ENCODE data around the gene STAP2.

DNA sequence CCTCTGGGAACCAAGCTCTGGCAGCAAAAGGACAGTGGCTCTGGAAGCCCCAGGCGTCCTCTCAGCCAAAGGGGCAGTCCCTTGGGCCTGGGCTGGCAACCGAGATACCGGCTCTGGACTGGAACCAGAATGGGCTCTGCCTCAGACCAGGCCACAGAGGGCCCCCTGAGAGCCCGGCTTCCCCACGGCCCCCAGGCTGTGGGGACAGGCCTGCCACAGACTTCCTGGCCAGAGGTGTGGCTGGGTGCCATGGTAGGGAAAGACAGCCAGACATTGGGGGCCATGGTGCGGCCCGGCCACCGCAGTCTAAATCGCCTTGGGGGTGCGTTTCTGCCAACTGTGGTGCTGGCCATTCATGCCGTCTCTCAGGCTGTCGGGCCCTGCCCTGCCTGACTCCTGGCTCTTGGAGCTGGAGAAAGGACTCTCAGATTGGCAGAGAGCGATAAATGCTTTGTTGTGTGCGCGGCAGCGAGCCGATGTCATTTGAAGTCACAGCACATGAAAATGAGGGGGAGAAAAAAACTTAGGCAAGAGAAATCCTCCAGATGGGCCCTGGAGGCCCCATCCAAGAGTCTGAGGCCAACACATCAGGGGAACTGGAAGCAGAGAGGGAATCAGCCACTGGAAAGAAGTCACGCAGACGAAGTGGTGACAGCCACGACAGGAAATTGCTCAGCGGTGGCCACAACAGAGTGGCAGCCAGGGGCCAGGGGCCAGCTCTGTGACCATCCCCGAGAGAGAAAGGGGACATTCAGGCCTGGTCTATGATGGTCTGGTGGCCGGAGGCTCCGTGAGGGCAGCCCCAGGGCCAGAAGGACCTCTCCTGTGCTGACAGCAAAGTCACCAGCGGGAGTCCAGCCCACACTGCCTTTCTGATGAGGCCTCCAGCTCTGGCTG lies 35.2 kb upstream of the STAP2 start:
- TF ChIP-seq POLR2A (IDR thresholded peaks at IDR 0.05) (no peak), POLR2AphosphoS5 (IDR thresholded peaks at IDR 0.05) (no peak)

Measured in stomach (tissue), 4 donors.